GM11168 (cell line): ENCODE data around the gene C12orf57.

Source experiments
- in situ Hi-C: fragments of 300-500 bp; cut with MboI; formaldehyde crosslinking; loops from one replicate; pipeline ENCODE4 v1.12.0; 2022; ENCODE audit warnings: low sequenced_read_pairs; ENCODE audit not compliant: unreplicated experiment

The C12orf57 gene

DNA sequence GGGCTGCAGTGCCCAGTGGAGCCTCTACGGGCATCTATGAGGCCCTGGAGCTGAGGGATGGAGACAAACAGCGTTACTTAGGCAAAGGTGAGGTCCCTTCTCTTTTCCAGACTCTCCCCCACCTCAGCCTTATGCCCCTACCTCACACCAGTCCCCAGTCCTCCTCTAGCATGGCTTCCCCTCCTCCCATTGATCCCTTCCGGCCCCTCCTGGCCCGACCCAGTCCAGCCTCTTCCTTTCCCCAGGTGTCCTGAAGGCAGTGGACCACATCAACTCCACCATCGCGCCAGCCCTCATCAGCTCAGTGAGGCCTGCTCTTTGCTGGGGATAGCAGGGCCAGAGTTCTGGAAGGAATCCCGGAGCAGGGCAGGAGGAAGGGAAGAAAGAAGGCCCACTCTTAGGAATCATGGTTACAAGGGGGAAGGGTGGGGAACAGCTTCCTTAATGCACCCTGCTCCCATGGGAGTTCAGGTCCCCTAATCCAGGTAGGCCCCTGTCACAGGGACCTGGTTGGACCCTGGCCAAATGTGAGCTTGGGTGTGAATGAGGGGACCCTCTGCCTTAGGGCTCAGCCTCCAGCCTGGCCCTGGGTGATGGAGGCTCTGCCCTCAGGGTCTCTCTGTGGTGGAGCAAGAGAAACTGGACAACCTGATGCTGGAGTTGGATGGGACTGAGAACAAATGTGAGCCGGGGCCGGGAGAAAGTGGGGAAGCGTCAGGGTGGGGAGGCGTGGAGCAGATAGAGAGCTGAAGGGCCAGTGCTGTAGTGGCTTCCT, 27.2 kb upstream of the C12orf57 start:
- in situ Hi-C loops, result no loop called here

DNA sequence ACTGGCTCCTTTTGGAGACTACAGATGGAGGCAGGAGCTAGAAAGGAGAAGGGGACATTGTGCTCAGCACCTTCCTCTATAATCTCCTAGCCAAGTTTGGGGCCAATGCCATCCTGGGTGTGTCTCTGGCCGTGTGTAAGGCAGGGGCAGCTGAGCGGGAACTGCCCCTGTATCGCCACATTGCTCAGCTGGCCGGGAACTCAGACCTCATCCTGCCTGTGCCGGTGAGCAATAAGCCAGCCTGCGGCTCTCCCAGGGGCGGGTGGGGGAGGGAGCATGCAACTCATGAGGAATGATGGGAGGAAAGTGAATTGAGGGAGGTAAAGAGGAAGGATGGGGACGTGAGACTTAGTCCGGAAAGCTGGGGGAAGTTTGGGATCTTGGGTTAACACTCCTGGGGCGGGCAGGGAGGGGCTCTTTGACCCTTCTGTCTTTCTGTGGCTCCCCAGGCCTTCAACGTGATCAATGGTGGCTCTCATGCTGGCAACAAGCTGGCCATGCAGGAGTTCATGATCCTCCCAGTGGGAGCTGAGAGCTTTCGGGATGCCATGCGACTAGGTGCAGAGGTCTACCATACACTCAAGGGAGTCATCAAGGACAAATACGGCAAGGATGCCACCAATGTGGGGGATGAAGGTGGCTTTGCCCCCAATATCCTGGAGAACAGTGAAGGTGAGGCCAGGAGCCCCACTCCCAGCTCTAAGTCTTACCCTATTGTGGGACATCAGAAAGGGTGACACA, 26.2 kb upstream of the C12orf57 start:
- in situ Hi-C loops, result no loop called here

DNA sequence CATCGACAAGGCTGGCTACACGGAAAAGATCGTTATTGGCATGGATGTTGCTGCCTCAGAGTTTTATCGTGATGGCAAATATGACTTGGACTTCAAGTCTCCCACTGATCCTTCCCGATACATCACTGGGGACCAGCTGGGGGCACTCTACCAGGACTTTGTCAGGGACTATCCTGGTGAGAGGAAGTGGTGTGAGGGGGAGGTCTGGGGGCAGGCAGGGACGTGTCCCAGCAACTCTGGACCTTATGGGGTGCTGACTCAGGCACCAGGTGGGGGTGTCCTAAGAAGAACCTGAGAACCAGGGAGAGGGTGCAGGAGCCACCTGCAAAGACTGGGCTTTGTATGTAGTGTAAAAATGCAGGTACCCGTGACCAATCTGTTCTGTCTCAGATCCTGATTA, 24.2 kb upstream of the C12orf57 start:
- in situ Hi-C loops, result no loop called here

DNA sequence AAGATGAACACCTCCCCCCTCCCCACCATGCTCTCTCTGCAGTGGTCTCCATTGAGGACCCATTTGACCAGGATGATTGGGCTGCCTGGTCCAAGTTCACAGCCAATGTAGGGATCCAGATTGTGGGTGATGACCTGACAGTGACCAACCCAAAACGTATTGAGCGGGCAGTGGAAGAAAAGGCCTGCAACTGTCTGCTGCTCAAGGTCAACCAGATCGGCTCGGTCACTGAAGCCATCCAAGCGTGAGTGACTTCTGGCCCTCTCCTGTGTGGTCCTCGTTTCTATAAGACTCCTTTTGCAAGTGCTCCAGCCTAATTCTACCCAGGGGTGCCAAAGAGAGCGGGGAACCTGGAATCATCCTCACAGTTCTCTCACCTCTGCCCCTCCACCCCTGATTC, 22.3 kb upstream of the C12orf57 start:
- in situ Hi-C loops, result no loop called here

DNA sequence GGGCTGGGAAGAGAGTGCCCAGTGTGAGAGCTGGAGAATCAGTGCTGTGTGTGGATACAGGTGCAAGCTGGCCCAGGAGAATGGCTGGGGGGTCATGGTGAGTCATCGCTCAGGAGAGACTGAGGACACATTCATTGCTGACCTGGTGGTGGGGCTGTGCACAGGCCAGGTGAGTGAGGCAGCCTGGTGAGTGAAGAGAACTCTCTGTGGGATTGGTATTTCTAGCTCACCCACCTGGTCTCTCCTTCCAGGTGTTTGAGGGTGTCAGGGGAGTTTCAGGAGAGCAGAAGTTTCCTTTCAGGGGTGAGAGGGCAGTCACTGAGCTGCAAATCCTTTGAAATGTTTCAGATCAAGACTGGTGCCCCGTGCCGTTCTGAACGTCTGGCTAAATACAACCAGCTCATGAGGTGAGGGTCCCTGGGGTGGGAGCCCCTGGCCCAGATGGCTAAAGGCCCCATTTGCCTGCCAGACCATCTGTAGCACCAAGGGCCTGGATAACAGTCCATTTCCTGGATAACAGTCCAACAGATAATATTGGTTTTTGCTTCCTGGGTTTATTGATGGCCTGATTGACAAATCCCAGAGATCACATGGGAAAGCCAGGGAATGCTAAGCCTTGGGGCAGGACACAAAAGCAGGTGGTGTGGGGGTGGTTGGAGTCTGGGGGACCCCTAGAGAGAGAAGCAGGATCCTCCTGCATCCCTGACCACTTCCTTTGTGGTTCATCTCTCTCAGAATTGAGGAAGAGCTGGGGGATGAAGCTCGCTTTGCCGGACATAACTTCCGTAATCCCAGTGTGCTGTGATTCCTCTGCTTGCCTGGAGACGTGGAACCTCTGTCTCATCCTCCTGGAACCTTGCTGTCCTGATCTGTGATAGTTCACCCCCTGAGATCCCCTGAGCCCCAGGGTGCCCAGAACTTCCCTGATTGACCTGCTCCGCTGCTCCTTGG, 21.6 kb upstream of the C12orf57 start:
- in situ Hi-C loops, result no loop called here

DNA sequence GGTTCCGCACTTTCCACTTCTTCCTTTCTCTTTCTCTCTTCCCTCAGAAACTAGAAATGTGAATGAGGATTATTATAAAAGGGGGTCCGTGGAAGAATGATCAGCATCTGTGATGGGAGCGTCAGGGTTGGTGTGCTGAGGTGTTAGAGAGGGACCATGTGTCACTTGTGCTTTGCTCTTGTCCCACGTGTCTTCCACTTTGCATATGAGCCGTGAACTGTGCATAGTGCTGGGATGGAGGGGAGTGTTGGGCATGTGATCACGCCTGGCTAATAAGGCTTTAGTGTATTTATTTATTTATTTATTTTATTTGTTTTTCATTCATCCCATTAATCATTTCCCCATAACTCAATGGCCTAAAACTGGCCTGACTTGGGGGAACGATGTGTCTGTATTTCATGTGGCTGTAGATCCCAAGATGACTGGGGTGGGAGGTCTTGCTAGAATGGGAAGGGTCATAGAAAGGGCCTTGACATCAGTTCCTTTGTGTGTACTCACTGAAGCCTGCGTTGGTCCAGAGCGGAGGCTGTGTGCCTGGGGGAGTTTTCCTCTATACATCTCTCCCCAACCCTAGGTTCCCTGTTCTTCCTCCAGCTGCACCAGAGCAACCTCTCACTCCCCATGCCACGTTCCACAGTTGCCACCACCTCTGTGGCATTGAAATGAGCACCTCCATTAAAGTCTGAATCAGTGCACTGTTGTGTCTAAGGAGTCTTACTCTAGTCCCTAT, 20.7 kb upstream of the C12orf57 start:
- in situ Hi-C loops, result no loop called here

DNA sequence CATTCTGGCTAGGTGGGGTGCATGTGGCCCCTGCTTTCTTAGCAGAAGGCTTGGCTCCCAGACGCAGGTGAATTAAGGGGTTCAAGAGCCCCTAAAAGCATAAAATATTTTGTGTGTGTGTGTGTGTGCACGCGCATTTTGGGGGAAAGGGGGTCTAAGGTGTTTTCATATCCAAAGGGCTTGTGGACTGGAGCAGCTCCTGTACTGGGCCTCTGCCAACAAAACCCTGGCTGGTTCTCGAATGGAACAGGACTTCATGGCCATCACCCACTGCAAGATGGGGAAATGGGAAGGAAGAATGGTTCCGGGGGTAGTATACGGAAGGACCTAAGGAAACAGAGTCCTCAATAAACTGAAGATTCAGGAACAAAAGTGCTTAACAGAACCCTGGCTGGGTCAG, 20.0 kb upstream of the C12orf57 start:
- in situ Hi-C loops, result no loop called here

DNA sequence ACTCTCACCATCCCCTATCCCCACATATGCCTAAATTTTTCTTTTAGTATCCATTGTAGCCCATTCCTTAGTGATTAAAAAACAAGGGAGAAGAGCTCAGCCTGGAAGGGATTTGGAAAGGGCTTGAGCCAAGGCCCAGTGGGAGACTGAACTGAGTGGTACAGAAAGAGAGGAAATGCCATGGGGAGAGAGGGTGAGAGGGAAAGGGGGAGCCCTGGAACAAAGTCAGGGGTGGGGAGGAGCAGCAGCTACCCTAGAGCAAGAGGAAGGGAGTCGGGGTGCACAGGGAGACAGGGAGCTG, 18.6 kb upstream of the C12orf57 start:
- in situ Hi-C loops, result no loop called here

DNA sequence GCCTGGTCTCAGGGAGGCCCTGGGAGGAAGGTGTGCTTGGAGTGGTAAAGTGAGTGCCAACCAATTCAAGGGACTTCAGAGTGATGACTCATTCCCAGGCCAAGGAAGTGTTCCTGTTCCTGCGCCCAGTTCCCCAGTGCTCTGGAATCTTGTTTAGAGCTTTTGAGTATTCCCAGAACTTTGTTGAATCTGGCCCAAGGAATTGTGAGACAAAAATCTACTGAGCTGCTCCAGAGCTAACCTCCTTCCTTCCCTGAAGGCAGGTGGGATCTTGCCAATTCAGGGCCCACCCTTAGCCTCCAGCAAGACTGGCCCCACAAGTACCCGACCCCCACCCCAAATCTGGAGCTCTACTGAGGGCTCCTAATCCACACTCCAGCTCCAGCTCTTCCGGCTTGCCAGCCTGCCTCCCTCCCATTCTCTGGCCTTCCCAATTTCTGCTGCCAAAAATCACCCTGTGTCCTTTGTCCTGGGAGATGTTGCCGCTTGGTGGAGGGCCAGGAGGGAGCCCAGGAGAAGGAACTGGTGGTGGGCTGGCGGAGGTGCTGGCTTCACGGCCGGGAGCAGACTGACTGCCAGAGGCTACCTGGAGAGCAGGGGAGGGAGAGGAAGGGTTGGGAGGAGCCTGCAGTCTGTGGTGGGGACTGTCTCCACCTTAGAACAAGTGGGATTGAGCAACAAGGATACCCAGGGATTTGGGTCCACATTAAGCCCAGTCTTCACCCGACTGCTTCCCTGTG, 18.1 kb upstream of the C12orf57 start:
- in situ Hi-C loops, result no loop called here

DNA sequence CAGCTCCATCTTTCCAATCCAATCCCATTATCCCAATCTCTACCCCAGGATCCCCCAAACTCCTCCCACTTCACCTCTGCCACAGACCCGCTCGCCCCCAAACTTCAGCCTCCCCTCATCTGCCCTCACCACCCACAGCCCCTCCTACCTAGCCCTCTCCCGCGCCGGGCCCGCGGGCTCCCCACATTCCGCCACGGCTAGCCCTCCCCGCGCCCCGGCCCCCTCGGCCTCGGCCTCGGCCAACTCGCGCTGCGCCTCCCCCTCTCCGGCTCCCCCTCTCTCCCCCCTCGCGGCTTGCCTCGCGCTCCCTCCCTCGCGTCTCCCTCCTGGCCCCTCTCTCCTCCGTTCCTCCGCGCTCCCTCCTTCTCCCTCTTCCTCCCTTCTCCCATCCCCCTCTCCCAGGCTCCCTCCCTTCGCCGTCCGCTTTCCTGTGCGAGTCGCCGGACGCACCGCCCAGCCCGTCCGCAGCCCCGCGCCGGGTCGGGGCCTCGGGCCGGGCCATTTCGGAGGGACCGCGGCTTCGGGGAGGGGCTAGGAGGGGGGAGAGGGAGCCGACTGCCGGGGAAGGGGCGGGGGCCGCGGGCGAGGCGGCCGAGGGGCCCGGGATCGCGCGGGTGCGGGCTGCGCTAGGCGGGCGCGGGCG, 16.3 kb upstream of the C12orf57 start, which contains the start of gene ATN1:
Gene ATN1, plus strand, starts transcription at position 581 of the 643 bp plus-strand sequence. CDS start 6,043 bp downstream, outside the sequence.
- in situ Hi-C loops, result no loop called here

DNA sequence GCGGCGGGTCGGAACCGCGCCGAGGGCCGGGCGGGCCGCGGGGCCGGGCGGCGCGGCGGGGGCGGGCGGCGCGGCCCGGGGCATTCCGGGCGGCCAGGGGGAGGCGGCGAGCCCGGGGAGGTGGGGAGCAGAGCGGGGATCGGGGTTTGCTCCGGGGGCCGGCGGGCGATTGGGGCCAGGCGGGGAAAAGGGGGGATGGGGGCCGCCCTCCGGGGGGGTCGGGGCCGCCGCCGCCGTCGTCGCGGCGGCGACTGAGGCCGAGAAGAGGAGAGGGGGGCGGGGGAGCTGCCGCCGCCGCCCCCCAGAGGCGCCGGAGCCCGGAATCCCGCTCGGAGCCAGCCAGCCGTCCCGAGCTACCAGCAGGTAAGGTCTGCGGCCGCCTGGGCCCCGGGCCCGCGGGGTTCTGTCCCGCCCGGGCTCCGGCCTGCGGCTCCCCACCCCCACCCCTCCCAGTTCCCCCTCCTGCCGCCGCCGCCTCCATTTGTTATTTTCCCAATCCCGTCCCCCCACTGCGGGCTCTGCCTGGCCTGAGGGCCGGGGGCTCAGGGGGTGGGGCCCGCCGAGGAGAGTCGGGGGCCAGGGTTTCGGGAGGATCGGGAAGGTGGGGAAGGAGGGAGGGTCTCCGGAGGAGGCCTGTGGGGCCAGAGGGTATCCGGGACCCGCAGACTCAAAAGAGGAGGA, 15.7 kb upstream of the C12orf57 start:
- in situ Hi-C loops, result no loop called here

DNA sequence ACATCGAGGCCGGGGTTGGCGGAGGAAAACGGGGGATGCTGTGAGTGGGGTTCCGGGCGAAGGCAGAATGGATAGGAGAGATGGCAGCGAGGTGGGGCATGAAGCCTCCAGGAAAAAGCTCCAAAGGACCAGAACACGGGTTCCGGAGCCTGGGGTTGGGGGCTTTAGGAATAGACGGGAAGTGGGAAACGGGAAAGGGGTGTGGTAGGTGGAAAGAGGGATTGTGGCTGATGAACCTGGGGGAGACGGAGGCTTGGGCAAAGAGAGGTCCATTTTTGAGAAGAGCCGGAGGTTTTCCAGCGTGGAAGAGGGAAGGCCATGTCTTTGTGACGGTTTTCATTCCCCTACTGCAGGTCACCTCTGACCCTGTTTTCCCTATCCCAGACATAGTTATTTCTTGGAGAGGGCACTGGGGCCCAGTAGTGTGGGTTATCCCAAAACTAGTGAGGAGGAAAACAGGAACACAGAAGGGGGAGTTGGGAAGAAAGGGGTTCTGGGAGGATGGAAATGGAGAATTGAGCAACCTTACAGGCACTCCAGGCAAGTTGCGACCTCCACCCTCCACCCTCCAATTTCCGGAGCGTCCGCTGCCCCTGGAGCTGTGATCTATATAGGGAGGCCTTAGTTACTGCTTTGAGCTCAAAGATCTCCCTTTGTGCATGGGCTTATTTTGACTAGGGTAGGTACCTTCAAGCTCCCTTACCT, 15.0 kb upstream of the C12orf57 start:
- in situ Hi-C loops, result no loop called here

DNA sequence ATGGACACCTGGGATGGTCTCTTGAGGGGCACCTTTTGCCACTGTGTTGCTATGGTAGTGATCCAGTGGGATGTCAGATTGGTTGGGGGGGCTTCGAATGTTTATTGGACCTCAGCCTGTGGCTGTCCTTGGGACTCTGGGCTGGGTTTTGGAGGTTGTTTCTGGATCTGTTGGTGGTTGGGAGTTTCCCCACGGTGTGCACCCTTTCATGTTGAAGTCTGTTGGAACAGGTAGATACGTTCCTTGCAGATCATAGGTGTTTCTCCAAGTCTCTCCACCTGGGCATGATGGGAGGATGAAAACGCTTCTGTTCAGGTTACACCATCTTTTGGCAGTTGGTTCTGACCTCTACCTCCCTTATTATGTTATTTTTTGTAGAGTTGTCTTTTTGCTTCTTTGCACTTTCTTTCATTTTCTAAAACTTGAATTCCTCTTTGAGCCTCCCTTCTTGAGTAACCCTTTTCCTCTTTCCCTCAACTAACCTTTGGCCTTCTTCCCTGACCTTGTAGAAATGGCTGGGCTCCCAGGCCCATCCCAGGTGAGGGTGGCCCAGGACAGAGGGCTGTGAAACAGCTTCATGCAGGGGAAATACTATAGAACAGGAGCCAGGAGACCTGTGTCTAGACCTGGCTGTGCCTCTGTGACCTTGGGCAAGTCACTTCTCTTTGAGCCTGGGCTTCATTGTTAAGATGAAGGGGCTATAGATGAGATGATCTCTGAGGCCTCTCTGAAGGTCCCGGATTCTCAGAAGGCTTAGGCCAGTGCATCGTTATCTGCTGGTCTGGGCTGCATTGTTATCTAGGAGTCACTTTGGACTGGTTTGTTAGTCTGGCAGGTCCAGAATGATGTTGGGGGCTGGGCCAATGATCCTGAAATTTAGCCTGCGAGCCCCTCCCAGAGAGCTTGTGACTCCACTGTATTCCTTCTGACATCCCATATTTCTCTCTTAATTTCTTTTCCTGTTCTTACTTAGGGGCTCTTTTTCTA, 14.1 kb upstream of the C12orf57 start:
- in situ Hi-C loops, result no loop called here

DNA sequence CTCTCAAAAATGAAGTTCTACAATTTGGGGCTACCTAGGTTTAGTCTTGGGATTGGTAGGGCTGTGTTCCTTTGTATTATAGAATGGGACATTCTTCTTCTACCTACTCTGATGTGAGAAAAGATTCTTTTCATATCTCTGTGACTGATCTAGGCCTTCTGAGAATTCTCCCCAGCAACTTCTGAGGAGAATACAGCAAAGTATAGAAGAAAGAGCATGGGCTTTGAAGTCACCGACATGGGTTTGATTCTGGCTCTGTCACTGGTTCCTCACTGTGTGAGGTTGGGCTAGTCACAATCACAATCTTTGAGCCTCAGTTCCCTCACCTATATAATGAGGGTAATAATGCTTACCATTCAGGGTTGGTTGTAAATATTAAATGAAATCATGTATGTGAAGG, 11.1 kb upstream of the C12orf57 start:
- in situ Hi-C loops, result no loop called here

DNA sequence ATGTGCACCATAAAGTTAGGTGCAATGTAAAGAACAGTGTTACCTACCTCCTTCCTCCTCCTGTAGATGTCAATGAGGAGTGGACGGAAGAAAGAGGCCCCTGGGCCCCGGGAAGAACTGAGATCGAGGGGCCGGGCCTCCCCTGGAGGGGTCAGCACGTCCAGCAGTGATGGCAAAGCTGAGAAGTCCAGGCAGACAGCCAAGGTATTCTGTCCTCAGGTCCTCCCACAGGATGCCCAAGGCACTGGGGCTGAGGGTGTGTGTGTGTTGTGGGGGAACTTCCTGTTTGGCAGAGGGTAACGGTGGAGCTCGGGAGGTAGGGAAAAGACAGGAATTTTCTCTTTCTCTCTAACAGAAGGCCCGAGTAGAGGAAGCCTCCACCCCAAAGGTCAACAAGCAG, 9.7 kb upstream of the C12orf57 start:
- in situ Hi-C loops, result no loop called here

DNA sequence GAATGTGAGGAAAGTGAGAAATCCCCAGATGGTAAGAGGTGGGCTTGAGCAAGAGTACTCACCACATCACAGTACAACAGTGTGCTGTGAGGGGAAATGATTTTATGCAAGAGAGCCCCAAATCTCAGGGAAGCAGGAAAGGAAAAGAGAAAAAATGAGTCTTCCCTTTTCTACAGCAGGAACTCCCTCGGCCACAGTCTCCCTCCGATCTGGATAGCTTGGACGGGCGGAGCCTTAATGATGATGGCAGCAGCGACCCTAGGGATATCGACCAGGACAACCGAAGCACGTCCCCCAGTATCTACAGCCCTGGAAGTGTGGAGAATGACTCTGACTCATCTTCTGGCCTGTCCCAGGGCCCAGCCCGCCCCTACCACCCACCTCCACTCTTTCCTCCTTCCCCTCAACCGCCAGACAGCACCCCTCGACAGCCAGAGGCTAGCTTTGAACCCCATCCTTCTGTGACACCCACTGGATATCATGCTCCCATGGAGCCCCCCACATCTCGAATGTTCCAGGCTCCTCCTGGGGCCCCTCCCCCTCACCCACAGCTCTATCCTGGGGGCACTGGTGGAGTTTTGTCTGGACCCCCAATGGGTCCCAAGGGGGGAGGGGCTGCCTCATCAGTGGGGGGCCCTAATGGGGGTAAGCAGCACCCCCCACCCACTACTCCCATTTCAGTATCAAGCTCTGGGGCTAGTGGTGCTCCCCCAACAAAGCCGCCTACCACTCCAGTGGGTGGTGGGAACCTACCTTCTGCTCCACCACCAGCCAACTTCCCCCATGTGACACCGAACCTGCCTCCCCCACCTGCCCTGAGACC, 8.2 kb upstream of the C12orf57 start:
- in situ Hi-C loops, result no loop called here
